ENCODE results near the gene KISS1R. TPM values are rescaled to one million over a fixed set of nuclear protein-coding genes. Genes with fewer than 3 reads are reported as not detected.
"Not testable (repeated sequence)": the region's sequence is repeated elsewhere in the genome, so short reads cannot be mapped to it uniquely, and the experiment has no call there.

KISS1R gene
- polyA plus RNA-seq, 1 donor: 0.33 TPM

DNA sequence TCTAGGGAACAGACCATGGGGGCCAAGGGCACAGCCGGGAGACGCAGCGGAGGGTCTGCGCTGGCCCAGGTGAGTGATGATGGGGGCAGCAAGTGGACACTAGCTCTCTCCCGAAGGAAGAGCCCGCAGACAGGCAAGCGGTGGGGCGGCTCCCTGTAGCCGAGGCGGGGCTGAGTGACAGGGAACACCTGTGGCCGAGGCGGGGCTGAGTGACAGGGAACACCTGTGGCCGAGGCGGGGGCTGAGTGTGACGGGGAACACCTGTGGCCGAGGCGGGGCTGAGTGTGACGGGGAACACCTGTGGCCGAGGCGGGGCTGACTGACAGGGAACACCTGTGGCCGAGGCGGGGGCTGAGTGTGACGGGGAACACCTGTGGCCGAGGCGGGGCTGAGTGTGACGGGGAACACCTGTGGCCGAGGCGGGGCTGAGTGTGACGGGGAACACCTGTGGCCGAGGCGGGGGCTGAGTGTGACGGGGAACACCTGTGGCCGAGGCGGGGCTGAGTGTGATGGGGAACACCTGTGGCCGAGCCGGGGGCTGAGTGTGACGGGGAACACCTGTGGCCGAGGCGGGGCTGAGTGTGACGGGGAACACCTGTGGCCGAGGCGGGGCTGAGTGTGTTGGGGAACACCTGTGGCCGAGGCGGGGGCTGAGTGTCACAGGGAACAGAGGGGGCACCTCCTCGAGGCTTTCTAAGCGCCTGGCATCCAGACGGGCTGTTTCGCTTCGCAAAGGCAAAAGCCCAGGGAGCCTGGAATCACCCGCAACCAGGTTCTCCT lies 25.5 kb upstream of the KISS1R start:
- H3K4me3 ChIP-seq (ENCODE audit: low read length): peak overlapping the region; percentile 88
- peak in 1 of 2 donors; percentile 45 for DNase-seq
- H3K27me3 ChIP-seq (ENCODE audit: control insufficient read depth, insufficient read depth, low read length); H3K9me3 ChIP-seq (ENCODE audit: control insufficient read depth, low read depth, low read length): not testable (repeated sequence)
- H3K27ac ChIP-seq (ENCODE audit: low read length): peak overlapping the region; percentile 77
- peaks cover 28% of the 10 kb centered on the region for H3K36me3 ChIP-seq (ENCODE audit: control insufficient read depth, insufficient read depth, low read length)
- no CpG with 5 or more reads among the region's 50 CpGs for WGBS (ENCODE audit: insufficient coverage, low lambda C conversion rate)
- peaks cover 11% of the 10 kb centered on the region for H3K4me1 ChIP-seq (ENCODE audit: control insufficient read depth, insufficient read depth, low read length)

DNA sequence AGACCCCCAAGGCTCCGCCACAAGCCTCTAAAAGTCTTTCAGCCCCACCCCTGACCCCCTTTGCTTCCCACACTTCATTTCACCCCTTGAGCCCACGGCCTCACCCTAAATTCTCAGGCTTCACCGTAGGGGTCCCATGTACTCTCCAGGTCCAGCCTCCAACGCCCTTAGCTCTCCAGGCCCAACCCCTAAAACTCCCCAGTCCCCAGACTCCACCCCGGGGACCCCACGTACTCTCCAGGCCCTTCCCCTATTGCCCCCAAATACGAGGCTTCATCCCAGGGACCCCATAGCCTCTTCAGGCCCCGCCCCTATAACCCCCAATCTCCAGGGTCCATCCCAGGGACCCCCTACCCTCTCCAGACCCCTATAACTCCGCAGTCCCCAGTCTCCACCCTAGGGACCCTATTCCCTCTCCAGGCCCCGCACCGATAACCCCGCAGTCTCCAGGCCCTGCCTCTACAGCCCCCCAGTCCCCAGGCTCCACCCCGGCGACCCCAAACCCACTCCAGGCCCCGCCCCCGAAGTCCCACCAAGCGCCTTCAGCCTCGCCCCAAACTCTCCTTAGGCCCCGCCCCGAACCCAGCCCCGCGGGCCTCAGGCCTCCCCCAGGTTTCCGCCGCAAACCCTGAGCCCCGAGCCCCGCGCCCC lies 24.8 kb upstream of the KISS1R start:
- Histone ChIP-seq H3K4me3 (ENCODE audit: low read length) (peak overlapping the region; percentile 88), H3K9me3 (ENCODE audit: control insufficient read depth, low read depth, low read length) (no peaks in the 10 kb centered on the region), H3K27ac (ENCODE audit: low read length) (peak overlapping the region; percentile 77), H3K4me1 (ENCODE audit: control insufficient read depth, insufficient read depth, low read length) (peaks cover 11% of the 10 kb centered on the region), H3K27me3 (ENCODE audit: control insufficient read depth, insufficient read depth, low read length) (no peaks in the 10 kb centered on the region), H3K36me3 (ENCODE audit: control insufficient read depth, insufficient read depth, low read length) (peaks cover 34% of the 10 kb centered on the region)
- DNase-seq: no peak
- no CpG with 5 or more reads among the region's 27 CpGs for WGBS (ENCODE audit: insufficient coverage, low lambda C conversion rate)

DNA sequence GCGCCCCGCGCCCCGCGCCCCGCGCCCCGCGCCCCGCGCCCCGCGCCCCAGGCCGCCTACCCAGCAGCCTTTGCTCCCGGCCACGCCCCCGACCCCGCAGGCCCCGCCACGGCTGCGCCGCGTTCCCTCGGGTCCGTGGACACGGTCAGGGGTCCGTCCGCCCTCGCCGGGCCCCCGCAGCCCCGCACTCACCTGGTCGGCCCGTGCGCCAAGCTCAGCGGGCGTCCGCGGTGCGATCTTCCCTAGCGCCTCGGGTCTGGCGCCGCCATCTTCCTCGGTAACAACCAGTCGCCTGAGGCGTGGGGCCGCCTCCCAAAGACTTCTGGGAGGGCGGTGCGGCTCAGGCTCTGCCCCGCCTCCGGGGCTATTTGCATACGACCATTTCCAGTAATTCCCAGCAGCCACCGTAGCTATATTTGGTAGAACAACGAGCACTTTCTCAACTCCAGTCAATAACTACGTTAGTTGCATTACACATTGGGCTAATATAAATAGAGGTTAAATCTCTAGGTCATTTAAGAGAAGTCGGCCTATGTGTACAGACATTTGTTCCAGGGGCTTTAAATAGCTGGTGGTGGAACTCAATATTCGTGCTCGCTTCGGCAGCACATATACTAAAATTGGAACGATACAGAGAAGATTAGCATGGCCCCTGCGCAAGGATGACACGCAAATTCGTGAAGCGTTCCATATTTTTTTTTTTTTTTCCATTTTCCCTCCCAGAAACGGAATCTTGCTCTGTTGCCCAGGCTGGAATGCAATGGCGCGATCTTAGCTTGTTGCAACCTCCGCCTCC lies 24.0 kb upstream of the KISS1R start, which contains the start of the genes MED16 and RNU6-9:
TSS of gene MED16 (minus strand) at position 294 of the 796 bp plus-strand sequence. CDS start 2,056 bp downstream, outside the sequence.
TSS of gene RNU6-9 (plus strand) at position 591 of the 796 bp plus-strand sequence.
- DNase-seq: peak; percentile 94 to 95
- Histone ChIP-seq H3K36me3 (ENCODE audit: control insufficient read depth, insufficient read depth, low read length) (peaks cover 31% of the 10 kb centered on the region), H3K27me3 (ENCODE audit: control insufficient read depth, insufficient read depth, low read length) (no peaks in the 10 kb centered on the region), H3K4me1 (ENCODE audit: control insufficient read depth, insufficient read depth, low read length) (peaks cover 11% of the 10 kb centered on the region), H3K4me3 (ENCODE audit: low read length) (peak within 1 kb of the TSS; percentile 88), H3K27ac (ENCODE audit: low read length) (peak within 1 kb of the TSS; percentile 77), H3K9me3 (ENCODE audit: control insufficient read depth, low read depth, low read length) (no peaks in the 10 kb centered on the region)
- no CpG with 5 or more reads among the region's 69 CpGs for WGBS (ENCODE audit: insufficient coverage, low lambda C conversion rate)

DNA sequence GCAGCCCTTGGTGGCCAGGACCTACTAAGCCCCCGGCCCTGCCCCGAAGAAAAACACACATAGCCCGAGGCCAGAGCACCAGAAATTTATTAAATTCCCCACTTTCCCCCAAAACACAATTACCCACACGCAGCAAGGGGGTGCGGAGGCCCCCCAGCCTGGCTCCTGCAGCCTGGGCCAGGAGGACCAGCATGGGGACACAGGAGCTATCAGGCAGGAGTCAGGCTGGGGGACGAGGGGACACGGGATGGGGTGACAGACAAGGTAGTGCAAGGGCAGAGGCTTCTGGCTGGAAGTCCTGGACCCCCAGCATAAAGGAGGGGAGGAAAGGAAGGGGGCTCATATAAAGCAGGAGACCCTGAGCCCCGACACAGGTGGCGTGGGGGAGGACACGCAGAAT lies 20.7 kb upstream of the KISS1R start:
- Histone ChIP-seq H3K27ac (ENCODE audit: low read length) (no peak overlapping the region), H3K4me1 (ENCODE audit: control insufficient read depth, insufficient read depth, low read length) (peaks cover 5% of the 10 kb centered on the region), H3K27me3 (ENCODE audit: control insufficient read depth, insufficient read depth, low read length) (no peaks in the 10 kb centered on the region), H3K9me3 (ENCODE audit: control insufficient read depth, low read depth, low read length) (peaks cover 4% of the 10 kb centered on the region), H3K4me3 (ENCODE audit: low read length) (no peak overlapping the region), H3K36me3 (ENCODE audit: control insufficient read depth, insufficient read depth, low read length) (peaks cover 27% of the 10 kb centered on the region)
- DNase-seq: no peak
- WGBS (ENCODE audit: insufficient coverage, low lambda C conversion rate): no CpG with 5 or more reads among the region's 10 CpGs

DNA sequence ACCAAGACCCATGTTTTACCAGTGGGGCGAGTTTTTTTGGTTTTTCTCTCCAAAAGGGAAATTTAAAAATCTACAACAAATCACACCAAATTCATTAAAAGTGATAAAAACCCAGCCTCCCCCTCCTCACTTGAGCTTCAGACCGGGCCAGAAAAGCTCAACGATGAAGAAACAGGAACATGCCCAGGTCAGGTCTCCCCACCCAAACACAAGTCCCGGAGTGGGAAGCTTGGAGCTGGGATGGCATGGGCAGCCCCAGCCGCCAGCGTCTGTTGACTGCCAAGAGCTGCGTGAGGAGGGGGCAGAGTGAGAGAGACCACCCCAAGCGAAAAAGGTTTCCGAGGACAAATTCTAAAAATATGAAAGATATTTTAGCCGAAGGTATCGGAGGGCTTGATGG lies 20.1 kb upstream of the KISS1R start:
- H3K27ac ChIP-seq (ENCODE audit: low read length): no peak overlapping the region
- 100% methylated on average over 3 of the region's 11 CpGs for WGBS (ENCODE audit: insufficient coverage, low lambda C conversion rate)
- peaks cover 32% of the 10 kb centered on the region for H3K36me3 ChIP-seq (ENCODE audit: control insufficient read depth, insufficient read depth, low read length)
- H3K4me3 ChIP-seq (ENCODE audit: low read length): no peak overlapping the region
- no peaks in the 10 kb centered on the region for H3K27me3 ChIP-seq (ENCODE audit: control insufficient read depth, insufficient read depth, low read length)
- DNase-seq: no peak
- peaks cover 4% of the 10 kb centered on the region for H3K9me3 ChIP-seq (ENCODE audit: control insufficient read depth, low read depth, low read length)
- peaks cover 2% of the 10 kb centered on the region for H3K4me1 ChIP-seq (ENCODE audit: control insufficient read depth, insufficient read depth, low read length)

DNA sequence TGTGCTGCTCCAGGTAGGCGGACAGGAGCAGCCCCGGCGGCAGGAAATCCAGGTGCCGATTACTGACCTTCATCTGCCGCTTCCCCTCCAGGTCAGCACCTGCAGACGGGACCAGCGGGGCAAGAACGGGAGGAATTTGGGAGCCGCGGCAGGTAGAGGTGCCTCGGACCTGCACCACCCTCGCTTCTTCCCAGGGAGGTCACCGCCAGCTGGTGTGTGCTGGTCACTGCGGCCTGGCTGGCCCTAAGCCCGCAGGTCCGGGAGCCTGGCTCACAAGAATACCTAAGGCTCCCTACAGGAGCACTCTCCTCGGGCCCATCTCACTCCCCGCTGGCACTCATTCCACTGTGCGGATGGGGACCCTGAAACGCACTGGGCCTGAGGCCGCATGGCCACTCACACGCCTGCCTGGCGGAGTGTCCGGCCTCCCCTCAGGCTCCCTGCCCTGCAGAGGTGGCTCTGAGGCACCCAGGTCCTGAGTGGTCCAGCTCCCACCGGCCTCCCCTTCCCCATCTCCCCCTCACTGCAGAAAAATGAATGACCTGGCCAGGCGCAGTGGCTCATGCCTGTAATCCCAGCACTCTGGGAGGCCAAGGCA lies 19.6 kb upstream of the KISS1R start:
- Histone ChIP-seq H3K4me3 (ENCODE audit: low read length) (no peak overlapping the region), H3K36me3 (ENCODE audit: control insufficient read depth, insufficient read depth, low read length) (peaks cover 34% of the 10 kb centered on the region), H3K27ac (ENCODE audit: low read length) (no peak overlapping the region), H3K27me3 (ENCODE audit: control insufficient read depth, insufficient read depth, low read length) (no peaks in the 10 kb centered on the region), H3K4me1 (ENCODE audit: control insufficient read depth, insufficient read depth, low read length) (no peaks in the 10 kb centered on the region), H3K9me3 (ENCODE audit: control insufficient read depth, low read depth, low read length) (peaks cover 4% of the 10 kb centered on the region)
- no CpG with 5 or more reads among the region's 26 CpGs for WGBS (ENCODE audit: insufficient coverage, low lambda C conversion rate)
- no peak for DNase-seq

DNA sequence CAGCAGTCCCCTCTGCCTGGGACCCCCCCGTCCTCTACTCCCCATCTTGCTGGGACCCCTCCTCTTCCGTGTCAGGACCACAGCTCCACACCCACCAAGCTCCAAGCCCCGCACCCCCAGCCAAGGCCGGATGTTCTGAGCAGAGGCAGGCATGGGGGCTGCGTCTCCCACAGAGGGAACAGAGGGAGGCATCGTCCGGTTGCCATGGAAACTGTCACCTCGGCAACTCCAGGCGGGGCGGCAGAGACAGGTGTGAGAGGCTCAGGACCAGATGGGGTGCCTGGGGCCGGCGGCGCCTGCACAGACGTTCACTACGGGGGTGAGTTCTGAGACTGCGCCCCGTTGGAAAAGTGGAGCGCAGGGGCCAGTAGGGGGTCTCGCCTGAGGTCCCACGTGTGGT lies 18.5 kb upstream of the KISS1R start:
- H3K27ac ChIP-seq (ENCODE audit: low read length): no peak overlapping the region

DNA sequence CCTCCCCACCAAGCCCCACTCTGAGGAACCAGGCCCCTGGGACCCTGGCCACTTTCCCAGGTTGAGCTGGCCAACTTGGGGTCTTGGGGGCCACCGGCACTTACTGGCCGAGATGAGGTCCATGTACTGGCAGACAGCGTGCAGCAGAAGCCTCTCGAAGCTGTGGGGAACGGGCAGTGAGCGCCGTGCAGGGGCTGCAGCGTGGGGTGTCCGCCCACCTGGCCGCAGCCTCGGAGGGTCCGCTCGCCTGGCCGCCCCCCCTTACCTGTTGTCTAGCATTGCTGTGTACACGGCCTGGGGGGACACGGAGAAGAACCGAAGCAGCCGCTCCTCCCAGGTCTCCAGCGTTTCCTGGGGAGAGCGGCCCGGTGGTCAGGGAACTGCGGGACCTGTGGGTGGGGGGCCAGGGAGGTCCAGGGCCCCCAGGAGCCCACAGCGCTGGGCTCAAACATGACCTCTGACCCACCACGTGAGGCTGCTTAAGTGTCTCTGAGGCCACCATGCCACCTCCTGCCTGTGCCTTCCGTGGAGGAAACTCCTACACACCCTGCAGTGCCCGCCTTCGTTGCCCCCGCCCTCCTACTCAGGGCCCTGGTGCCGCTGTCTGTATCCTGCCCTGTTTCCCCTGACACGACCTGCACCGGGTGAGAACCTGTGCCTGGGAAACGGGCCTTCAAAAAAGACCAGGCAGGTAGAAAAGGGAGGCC lies 17.6 kb upstream of the KISS1R start:
- H3K27me3 ChIP-seq (ENCODE audit: control insufficient read depth, insufficient read depth, low read length): no peaks in the 10 kb centered on the region
- no CpG with 5 or more reads among the region's 32 CpGs for WGBS (ENCODE audit: insufficient coverage, low lambda C conversion rate)
- H3K27ac ChIP-seq (ENCODE audit: low read length): no peak overlapping the region
- DNase-seq: no peak
- H3K9me3 ChIP-seq (ENCODE audit: control insufficient read depth, low read depth, low read length): peaks cover 4% of the 10 kb centered on the region
- H3K4me3 ChIP-seq (ENCODE audit: low read length): no peak overlapping the region
- H3K4me1 ChIP-seq (ENCODE audit: control insufficient read depth, insufficient read depth, low read length): no peaks in the 10 kb centered on the region
- H3K36me3 ChIP-seq (ENCODE audit: control insufficient read depth, insufficient read depth, low read length): peaks cover 34% of the 10 kb centered on the region

More for the DNA sequence above, 18.5 kb upstream of the KISS1R start:
- WGBS (ENCODE audit: insufficient coverage, low lambda C conversion rate): no CpG with 5 or more reads among the region's 20 CpGs
- Histone ChIP-seq H3K9me3 (ENCODE audit: control insufficient read depth, low read depth, low read length) (peaks cover 4% of the 10 kb centered on the region), H3K4me1 (ENCODE audit: control insufficient read depth, insufficient read depth, low read length) (no peaks in the 10 kb centered on the region), H3K27me3 (ENCODE audit: control insufficient read depth, insufficient read depth, low read length) (no peaks in the 10 kb centered on the region), H3K4me3 (ENCODE audit: low read length) (no peak overlapping the region), H3K36me3 (ENCODE audit: control insufficient read depth, insufficient read depth, low read length) (peaks cover 34% of the 10 kb centered on the region)
- DNase-seq: no peak

DNA sequence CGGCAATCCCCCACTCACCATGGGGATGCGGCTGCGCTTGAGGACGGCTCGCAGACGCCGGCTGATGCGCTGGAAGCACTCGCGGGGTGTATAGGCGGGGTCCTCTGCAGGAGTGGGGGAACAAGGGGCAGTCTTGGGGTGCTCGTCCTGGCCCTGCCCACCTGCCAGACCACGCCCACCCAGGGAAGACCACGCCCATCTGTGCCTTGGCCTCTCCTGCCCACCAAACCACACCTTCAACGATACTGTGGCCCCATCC lies 17.2 kb upstream of the KISS1R start:
- no peak overlapping the region for H3K27ac ChIP-seq (ENCODE audit: low read length)
- H3K36me3 ChIP-seq (ENCODE audit: control insufficient read depth, insufficient read depth, low read length): peaks cover 34% of the 10 kb centered on the region
- H3K4me3 ChIP-seq (ENCODE audit: low read length): no peak overlapping the region
- peaks cover 4% of the 10 kb centered on the region for H3K9me3 ChIP-seq (ENCODE audit: control insufficient read depth, low read depth, low read length)
- H3K4me1 ChIP-seq (ENCODE audit: control insufficient read depth, insufficient read depth, low read length): no peaks in the 10 kb centered on the region
- no peak for DNase-seq
- no peaks in the 10 kb centered on the region for H3K27me3 ChIP-seq (ENCODE audit: control insufficient read depth, insufficient read depth, low read length)
- whole genome bisulfite sequencing (ENCODE audit: insufficient coverage, low lambda C conversion rate): no CpG with 5 or more reads among the region's 15 CpGs

Data from large intestine (tissue), 3 donors.